GM18873 (cell line): Measurements from ENCODE around the gene ZNF207.
"Not testable (repeated sequence)": the region's sequence is repeated elsewhere in the genome, so short reads cannot be mapped to it uniquely, and the experiment has no call there.

ENCODE experiments used
- ATAC-seq: cut with Tn5 transposase; IDR thresholded peaks from one replicate; pipeline ENCODE4 v1.9.1; 2021; ENCODE audit warnings: mild to moderate bottlenecking, moderate library complexity, moderate number of reproducible peaks; ENCODE audit not compliant: unreplicated experiment, low FRiP score

ZNF207 gene

DNA sequence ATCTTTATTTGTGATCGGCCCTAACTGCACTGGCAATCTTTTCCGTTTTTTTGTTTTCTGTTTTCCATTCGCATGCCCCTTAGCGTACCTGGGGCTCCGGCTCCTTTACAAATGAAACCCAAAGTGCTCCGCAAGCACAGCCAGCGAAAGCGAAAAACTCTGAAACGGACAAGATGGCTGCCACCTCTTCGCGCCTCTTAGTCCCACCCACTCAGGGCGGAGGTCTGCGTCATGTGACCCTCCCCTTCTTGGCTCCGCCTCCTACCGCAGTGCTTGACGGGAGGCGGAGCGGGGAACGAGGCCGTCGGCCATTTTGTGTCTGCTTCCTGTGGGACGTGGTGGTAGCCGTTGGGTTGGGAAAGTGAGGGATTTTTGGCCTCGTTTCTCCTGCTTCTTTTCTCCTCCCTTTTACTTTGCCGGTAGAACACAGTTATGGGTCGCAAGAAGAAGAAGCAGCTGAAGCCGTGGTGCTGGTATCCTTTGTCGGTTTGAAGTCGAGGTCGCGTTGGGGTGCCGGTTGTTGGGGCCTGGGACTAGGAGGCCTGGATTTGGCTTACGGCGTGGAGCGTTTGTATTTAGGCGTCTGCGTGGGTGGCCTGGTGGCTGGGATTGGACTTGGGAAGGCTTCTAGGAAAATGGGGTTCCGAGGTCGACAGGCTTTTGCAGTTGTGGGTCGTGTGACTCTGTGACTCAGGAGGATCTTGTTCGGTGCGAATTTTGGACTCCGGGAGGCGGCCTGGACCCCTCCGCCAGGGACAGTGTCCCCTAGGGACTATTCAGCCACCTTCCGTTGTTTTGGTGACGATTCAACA, at the start of gene ZNF207:
TSS of gene ZNF207 (plus strand) at position 304 of the 812 bp plus-strand sequence. CDS start at position 433, 129 bp downstream.
- ATAC-seq = peak; percentile 90

DNA sequence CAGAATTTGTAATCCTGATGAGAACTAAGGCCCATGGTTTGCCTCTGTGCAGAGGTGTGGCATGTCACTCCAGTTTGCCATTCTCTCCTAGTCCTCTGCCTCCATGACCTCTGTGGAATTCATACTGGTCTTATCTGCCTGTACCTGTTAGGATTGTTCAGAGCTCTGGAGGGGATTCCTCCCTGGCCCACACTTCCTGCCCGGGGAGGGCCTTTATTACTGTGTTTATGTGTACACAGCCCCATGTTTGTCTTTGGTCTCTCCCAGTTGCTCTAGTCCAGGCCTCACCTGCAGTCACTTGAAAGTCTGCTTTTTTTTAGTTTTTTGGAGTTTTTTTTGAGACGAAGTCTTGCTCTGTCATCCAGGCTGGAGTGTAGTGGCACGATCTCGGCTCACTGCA, 47.9 kb upstream of the ZNF207 start:
- no peak for ATAC-seq

DNA sequence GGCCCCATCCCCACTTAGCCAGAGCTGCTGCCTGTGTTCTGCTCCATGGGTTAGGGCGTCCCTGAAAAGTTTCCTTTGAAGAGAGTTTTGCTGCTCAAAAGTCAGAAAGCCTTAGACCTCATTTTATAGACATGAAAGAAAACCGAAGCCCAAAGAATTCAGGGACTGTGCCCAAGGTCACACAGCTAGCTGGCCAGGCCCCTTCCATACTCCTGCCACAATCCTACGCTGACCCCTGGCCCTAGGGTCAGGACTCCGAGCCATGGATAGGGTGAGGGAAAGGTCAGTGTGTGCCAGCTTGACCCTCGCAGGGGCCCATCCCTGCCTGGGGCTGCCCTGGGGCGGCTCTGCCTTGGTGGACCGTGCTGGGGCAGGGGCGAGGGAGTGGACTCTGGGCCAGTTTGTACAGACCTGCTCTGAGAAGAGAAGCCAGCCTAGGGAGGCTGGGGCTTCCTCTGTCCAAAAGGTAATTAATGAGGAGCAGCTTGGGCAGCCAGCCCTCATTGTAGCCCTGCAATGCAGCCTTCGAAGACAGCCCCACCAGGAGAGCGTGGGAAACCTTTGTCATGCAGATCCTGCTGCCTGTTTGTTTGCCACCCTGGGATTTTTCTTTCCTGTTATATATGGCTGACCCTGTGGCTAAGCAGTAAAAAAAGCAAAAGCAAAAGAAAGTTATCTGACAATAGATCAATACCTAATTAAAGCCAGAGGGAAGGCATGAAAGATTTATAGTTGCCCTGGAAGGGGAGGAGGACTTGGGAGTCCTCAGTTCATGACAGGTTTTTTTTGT, 46.9 kb upstream of the ZNF207 start:
- no peak for ATAC-seq

DNA sequence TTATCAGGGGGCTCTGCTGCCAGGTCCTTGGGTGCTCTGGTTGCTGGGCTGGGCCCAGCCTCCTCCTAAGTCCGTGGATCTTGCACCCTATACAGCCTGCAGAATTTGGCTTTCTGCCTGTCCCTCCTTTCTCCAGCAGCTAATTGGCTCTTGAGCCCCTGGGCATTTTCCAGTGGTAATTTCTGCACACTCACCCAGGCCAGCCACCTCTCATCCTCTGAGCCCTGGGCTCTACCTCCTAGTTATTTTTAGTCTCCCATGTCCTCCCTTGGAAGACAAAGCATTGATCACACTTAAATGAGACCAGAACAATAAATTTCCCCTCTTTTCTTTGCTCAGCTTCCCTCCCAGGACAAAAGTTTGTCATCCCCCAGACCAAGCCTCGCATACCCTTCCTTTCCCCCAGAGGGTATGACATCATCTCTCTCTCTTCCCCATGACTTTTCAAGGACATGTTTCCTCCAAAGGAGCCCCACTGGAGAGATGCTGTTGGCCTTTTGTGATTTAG, 46.1 kb upstream of the ZNF207 start:
- no peak for ATAC-seq

DNA sequence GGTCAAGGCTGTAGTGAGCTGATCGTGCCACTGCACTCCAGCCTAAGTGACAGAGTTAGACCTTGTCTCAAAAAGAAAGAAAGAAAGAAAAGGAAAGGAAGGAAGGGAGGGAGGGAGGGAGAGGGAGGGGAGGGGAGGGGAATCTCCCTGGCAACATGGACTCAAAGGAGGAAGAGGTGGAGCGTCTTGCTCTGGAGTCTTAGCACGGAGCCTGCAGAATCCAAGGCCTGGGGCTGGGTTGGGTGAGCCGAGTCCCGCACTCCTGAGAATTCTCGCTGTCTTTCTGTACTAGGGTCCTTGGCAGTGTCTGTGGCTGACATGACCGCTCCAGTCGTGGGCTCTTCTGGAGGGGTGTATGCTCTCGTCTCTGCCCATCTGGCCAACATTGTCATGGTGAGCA, 44.9 kb upstream of the ZNF207 start:
- ATAC-seq = no peak

DNA sequence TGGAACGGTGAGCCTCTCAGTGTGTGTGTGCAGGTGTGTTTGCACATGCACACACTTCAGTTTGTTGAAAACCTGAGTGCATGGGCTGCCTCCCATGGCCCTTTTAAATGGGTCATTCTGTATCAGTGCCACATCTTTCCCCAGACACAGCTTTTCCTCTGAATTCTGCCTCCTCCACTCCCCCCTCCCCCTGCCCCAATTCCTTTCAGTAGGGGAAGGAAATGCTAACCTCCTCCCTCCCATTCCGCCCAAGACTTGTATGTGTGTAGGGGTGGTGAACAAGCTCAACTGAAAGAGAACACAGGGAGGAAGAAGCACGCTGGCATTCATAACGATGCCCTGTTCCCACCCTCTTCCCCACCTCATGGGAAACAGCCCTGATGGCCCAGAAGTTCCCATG, 42.3 kb upstream of the ZNF207 start:
- ATAC-seq = no peak

DNA sequence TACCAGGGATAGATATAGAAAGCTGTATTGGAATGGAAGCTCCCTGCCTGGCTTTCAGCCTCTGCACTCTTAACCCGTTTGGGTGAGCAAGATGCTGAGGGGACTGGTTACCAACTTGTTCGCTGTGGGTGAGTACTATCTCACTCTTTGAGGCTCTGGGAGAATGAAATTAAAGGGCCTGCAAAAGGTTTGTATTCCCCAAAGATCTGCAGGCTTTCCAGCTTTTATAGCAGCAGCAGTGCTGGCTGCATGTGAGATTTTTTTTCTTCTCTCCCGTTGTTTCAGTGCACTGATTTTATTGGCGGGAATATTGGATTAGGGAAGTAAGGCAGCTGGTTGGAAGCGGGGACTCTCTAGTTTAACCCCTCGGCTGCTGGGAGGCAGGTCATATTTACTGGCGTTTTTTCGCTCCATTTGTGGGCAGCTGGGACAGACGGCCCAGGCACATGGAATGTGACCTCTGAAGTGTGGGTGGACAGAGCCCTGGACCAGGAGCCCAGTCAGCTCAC, 38.9 kb upstream of the ZNF207 start:
- ATAC-seq = no peak

DNA sequence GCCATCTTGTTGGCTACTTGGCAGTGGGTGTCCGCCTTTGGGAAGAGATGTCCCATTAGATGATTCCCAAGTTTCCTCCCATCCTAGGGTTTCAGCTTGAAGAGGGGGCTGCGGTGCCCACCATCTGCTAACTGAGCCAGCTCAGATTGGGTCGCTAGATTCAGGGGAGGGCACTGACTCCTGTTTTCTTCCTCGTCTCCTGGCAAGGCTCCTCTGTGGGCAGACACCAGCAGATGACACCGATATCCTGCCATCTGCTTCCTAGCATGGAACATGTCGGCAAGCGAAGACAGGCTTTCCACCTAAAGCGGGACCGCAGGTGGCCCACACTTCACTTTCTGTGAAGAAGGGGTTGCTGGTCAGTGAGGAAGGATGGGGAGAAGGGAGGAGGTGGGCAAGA, 35.3 kb upstream of the ZNF207 start:
- no peak for ATAC-seq

DNA sequence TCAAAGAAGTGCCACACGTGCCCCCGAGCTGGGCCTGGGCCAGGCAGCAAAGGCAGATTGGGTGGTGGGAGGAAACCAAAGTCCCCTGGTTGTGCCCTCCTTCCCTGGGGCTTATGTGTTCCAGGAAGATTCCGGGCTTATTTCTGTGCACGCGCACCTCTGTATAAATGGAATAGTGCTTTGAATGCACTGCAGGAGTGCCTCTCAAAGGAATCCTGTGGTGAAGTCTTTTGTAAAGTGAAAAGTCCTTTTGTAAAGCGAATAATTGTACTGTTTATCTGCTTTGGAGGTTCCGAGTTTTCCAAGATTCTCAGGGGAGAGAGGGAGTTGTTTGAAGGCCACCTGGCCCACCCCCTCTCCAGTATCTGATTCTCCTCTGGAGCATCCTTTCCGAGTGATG, 34.8 kb upstream of the ZNF207 start:
- ATAC-seq = no peak

DNA sequence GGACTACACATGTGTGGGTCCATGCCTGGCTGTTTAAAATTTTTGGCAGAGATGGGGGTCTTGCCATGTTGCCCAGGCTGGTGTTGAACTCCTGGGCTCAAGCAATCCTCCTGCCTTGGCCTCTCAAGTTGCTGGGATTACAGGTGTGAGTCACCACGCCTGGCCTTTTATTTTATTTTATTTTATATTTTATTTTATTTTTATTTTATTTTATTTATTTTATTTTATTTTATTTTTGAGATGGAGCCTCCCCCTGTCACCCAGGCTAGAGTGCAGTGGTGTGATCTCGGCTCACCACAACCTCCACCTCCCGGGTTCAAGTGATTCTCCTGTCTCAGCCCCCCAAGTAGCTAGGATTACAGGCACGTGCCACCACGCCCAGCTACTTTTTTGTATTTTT, 33.3 kb upstream of the ZNF207 start:
- not testable (repeated sequence) for ATAC-seq

DNA sequence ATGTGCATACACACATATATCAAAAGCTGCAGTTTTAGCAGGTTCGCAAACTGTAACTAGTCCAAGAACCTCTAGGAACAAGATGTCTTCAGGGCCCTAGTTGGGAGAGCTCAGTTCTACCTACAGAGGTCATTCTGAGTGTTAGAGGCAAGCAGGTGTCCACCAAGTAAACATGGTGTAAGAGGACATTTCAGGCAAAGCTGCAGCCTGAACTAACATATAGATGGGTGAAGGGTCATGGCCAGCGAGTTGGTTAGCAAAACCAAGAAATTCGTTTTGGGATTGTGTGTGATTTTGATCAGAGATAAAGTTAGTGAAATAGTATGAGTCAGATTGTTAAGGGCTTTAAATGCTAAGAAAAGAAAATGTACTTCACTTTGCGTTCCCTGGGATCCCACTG, 32.6 kb upstream of the ZNF207 start:
- ATAC-seq = no peak

DNA sequence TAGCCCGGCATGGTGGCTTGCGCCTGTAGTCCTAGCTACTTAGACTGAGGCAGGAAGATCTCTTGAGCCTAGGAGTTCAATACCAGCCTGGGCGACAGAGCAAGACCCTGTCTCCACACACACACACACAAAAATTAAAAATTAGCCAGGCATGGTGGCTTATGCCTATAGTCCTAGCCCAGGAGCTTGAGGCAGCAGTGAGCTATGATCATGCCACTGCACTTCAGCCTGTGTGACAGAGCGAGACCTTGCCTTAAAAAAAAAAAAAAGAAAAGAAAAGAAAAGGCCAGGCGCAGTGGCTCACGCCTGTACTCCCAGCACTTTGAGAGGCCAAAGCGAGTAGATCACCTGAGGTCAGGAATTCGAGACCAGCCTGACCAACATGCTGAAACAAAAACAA, 31.9 kb upstream of the ZNF207 start:
- ATAC-seq = no peak

DNA sequence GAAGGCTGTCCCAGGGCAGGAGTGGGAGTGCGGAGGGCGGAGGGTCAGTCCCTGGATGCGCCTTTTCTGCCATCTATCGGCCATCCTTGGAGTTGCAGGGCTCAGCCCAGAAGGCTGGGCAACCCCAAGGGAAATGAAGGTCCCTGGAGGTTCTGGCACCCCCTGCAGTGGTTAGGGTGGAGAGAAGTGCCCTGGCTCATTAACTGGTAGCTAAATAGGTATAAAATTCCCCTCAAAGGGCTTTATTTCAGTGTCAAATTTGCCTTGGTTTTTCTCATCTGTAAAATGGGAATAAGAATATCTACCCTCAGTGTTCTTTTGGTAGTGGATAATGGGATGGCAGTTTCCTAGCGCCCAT, 30.4 kb upstream of the ZNF207 start:
- peak; percentile 51 for ATAC-seq

DNA sequence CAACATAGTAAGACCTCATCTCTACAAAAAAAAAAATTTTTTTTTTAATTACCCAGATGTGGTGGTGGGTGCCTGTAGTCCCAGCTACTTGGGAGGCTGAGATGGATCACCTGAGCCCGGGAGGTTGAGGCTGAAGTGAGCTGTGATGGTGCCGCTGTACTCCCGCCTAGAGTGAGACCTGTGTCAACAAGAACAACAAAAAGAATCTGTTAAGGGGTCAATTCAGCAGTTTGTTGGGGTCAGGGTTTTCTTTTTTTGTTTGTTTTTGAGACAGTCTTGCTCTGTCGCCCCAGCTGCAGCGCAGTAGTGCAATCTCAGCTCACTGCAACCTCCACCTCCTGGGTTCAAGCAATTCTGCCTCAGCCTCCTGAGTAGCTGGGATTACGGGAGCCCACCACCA, 29.9 kb upstream of the ZNF207 start:
- ATAC-seq = not testable (repeated sequence)

DNA sequence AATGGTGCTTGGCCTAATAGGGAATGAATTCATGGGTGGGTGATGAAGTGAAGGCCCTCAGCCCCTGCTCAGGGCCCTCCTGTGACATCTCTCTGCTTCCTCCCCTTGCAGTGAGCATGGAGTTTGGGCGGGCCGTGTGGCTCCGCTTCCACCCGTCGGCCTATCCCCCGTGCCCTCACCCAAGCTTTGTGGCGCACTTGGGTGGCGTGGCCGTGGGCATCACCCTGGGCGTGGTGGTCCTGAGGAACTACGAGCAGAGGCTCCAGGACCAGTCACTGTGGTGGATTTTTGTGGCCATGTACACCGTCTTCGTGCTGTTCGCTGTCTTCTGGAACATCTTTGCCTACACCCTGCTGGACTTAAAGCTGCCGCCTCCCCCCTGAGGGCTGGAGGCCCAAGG, 29.1 kb upstream of the ZNF207 start:
- ATAC-seq = no peak

DNA sequence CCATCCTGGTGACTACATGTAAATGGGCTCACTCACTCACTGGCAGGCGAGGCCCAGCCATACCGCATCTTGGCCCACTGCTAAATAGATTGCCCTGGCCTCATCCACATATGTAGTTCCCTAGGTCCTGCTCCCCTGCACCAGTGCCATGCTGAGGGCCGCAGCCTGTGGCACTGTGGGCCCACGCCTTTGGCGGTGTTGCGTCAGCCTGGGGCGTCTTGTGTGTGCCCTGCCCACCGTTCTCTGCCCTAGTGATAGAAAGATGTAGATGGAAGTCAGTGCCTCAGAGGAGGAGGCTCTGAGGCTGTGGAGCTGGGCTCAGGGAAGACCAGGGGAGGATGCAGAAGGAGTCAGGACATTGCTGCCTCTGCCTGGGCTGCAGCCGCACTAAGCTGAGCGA, 26.9 kb upstream of the ZNF207 start:
- no peak for ATAC-seq

DNA sequence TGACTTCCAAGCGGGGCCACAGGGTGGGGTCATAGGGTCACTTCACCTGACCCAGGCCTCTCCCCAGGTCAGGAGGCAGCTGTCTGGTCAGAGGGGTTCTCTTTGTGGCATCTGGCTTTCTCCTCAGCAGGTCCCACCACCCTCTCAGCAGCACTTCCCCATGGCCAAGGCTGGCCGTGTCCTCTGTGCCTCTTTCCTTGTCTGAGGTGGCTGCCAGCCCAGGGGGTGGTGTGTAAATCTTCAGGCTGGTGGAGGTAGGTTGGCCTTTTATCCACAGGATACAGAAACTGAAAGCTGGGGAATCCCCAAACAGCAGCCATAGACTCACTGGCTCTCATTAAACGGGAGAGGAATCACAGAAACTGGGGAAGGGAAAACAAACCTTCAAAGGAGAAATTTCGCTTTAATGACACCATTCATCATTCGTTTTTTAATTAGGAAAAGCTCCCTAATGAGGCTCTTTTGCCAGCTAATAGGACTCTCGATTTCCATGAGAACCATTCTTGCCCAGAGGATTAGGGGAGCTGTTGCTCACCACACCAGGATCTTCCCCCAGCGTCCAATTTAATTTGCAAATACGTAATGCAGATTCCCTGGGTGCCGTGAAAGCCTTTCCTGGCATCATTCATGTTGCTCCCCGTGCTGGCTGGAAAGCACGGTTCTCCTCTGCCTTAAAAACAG, 26.0 kb upstream of the ZNF207 start:
- no peak for ATAC-seq

DNA sequence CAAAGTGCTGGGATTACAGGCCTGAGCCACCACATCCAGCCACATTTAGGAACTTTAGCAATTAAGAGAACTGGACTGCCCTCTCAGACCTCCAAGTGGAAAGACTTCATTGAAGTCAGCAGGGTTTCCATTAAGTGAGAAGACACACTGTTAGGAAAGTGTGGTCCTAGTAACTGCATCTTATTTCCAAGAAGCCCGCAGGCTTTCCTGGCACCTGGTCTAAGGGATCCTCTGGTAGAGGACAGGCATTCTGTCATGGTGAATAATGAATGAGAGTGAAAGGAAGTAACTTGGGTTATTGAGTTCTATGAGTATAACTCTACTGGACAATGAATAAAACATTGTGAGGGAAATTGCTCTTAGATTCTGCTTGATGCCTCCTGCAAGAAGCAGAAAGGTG, 22.0 kb upstream of the ZNF207 start:
- ATAC-seq = no peak

DNA sequence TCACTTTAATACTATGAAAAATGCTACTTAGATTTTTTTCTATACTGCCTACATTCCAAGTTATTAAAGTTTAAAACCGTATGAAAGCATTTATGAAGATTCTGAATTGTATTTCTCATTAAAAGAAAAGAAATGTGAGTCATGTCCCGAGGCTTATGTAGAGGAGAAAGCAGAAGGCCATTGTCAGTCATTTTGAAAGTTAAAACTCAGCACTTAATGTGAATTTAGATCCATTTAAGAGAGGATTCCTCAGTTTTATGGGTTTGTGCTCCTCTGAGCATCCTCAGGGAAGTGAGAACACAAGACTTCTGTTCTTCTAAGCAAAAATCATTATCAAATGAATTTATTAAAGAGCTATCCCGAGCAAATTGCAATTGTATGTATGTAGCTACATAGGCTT, 19.8 kb upstream of the ZNF207 start:
- ATAC-seq = no peak

DNA sequence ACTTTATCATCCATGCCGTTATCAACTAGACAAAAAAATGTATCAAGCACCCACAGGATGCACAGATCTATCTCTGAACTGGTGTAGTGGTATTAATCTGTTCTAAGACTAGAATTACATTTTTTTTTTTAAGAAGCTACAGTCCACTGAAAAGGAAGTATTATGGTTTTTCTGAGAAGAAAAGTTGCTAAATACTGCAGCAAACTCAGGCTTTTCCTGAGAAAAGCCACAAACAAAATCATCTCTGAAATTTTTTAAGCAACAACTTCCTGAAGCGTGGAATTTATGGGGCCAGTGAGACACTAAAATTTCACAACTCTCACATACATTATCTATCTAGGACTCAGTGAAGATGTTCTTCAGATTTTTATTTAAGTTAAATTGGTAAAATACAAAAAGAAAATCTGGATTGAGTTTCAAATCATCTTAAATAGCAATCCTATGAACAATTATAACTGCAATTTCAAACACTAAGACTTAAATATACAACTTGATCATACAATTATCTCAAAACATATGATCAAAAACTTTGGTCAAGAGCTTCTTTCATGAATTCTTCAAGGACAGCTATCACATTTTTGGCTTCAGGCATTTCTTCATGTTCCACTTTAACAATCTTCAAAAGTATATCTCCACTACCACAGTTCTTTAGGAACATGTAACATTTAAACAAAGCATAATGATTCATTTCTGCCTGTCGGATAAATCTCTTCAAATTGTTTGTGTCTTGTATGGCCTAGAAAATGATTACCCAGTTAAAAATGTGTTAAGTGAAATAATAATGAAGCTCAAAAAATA, 18.5 kb upstream of the ZNF207 start:
- no peak for ATAC-seq
